Measurements from ENCODE around the gene TPD52L1. TPM values are rescaled to one million over a fixed set of nuclear protein-coding genes. Genes with fewer than 3 reads are reported as not detected.

TPD52L1 gene
- total and polyA plus RNA-seq, 2 donors (not counting 3 experiments of a cell fraction or from before 2014, with no cell fraction given) = 0.29 to 0.37 TPM

DNA sequence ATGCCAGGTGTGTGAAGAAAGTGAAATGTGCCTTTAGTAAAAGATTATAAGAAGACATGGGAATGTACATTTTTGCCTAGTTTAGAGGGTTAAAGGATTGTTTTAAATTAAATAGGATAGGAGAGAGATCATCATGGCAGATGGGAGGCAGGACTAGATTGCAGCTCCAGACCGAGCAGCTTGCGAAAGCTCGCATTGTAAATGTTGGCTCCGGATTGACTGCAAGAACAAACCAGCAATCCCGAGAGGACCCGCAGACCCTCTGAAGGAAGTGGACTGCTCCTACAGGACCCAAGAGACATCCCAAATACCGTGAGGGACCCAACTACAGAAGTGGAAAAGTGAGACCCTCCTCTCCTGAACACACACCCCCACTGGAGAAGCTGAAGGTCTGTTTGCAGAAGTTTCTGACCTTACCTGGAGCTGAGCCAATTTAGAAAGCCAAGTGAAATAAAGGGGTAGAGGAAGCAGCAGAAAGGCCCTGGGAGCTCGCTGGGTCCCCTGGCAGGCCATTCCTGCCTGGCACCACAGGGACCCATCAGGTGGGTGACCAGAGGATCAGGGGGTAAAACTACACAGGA lies 30.0 kb upstream of the TPD52L1 start:
- POLR2A ChIA-PET = no interaction called here
- BruUV-seq (replicated peaks) = no TSS peak
- H3K9me3 ChIP-seq (replicated peaks; ENCODE audit: control insufficient read depth, insufficient read depth, low read length) = no peaks in the 10 kb centered on the region
- DNase-seq (ENCODE audit: low read depth, low spot score) = no peak
- CTCF ChIA-PET = interaction anchor here (1.0 to 2.0 kb wide), 4 partner anchors 9 to 253 kb away, joined by 3 to 14 read pairs (median 7); no protein-coding TSS in a partner anchor
- intact Hi-C loops (cut with micrococcal nuclease) = no loop called here
- no peak for FAIRE-seq
- no peak overlapping the region for H2AFZ ChIP-seq (ENCODE audit: low read depth, low read length)
- dilution Hi-C loops (cut with MboI; ENCODE audit: extremely low pct_ligation_motif_present, low sequenced_read_pairs) = loop anchor here (25.0 kb wide), 1 partner anchor 261 kb away; no protein-coding TSS in a partner anchor
- H4K20me1 ChIP-seq (replicated peaks; ENCODE audit: control insufficient read depth, extremely low read depth, insufficient read depth, low read length) = no peaks in the 10 kb centered on the region
- no peak overlapping the region for H3K9ac ChIP-seq (replicated peaks; ENCODE audit: extremely low read depth, insufficient read depth, low read length)
- H3K4me2 ChIP-seq (ENCODE audit: insufficient read depth, low read length) = no peak overlapping the region
- no peak overlapping the region for H3K27ac ChIP-seq (ENCODE audit: insufficient read depth, low read depth, low read length)
- H3K36me3 ChIP-seq (ENCODE audit: control insufficient read depth in 2 of 2, extremely low read depth in 1 of 2, insufficient read depth in 2 of 2, low read length in 2 of 2) = no peaks in the 10 kb centered on the region
- no peaks in the 10 kb centered on the region for H3K4me1 ChIP-seq (ENCODE audit: control insufficient read depth, extremely low read depth, insufficient read depth, low read length)
- no peaks in the 10 kb centered on the region for H3K27me3 ChIP-seq (ENCODE audit: control insufficient read depth in 2 of 2, insufficient read depth in 2 of 2, low read length in 2 of 2)
- no peaks in the 10 kb centered on the region for H3K79me2 ChIP-seq (ENCODE audit: control insufficient read depth, insufficient read depth, low read length)
- no peaks in the 10 kb centered on the region for H3K9me1 ChIP-seq (replicated peaks; ENCODE audit: control insufficient read depth, extremely low read depth, insufficient read depth, low read length)
- TF ChIP-seq POLR2A (IDR thresholded peaks at IDR 0.05; ENCODE audit: low read depth, low read length) (no peak), JUN (IDR thresholded peaks at IDR 0.05; ENCODE audit: borderline replicate concordance, insufficient read depth, insufficient read length, low read depth) (no peak), EZH2 (IDR thresholded peaks at IDR 0.05; ENCODE audit: borderline replicate concordance, low read depth, low read length, severe bottlenecking) (no peak), MYC (IDR thresholded peaks at IDR 0.05; ENCODE audit: low read depth, low read length) (no peak), GATA2 (IDR thresholded peaks at IDR 0.05; ENCODE audit: insufficient read depth, insufficient read length, low read depth, low read length) (no peak), CTCF (IDR thresholded peaks at IDR 0.05; ENCODE audit: extremely low read depth in 1 of 2, insufficient read depth in 1 of 2, low read depth in 1 of 2, low read length in 2 of 2) (no peak), FOS (IDR thresholded peaks at IDR 0.05; ENCODE audit: borderline replicate concordance, insufficient read depth, low read length) (no peak), POLR2AphosphoS5 (IDR thresholded peaks at IDR 0.05; ENCODE audit: insufficient read depth, low read depth, low read length) (no peak)
- TF ChIP-seq, protein P1, sequence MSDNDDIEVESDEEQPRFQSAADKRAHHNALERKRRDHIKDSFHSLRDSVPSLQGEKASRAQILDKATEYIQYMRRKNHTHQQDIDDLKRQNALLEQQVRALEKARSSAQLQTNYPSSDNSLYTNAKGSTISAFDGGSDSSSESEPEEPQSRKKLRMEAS (IDR thresholded peaks at IDR 0.05; ENCODE audit: insufficient read depth, insufficient read length) = no peak
- no peak overlapping the region for H3K4me3 ChIP-seq (replicated peaks in 1 of 3; ENCODE audit: insufficient read depth in 1 of 3, low read depth in 1 of 3, low read length in 3 of 3)

All from endothelial cell of umbilical vein (primary cell).